Vagina (tissue), 2 donors: ENCODE measurements around the gene MORN2.

Experiments
- CTCF ChIP-seq, 3 experiments: fragments of 450-650 bp in 2 of 3; fragments of 200-600 bp in 1 of 3; sonication (generic) in 1 of 3; IDR thresholded peaks; one replicate each; pipeline ENCODE4 v1.5.1; 2017 to 2019; ENCODE audit warnings: antibody characterized with exemption in 3 of 3, mild to moderate bottlenecking in 2 of 3, moderate library complexity in 2 of 3
- POLR2A ChIP-seq, 2 donors: fragments of 450-650 bp; IDR thresholded peaks; one replicate each; pipeline ENCODE4 v1.6.1; 2017; ENCODE audit warnings: antibody characterized with exemption in 2 of 2, mild to moderate bottlenecking in 2 of 2, moderate library complexity in 2 of 2
- POLR2AphosphoS5 ChIP-seq, 2 donors: sonication (generic); formaldehyde crosslinking; IDR thresholded peaks; one replicate each; pipeline ENCODE4 v1.9.0; 2017; ENCODE audit warnings: antibody characterized with exemption in 2 of 2, mild to moderate bottlenecking in 2 of 2, low read depth in 1 of 2; ENCODE audit not compliant: insufficient read depth in 1 of 2

GRCh38 chr2:38875227-38875575 is 575 bp upstream of the MORN2 start:
- TF ChIP-seq POLR2A (IDR thresholded peaks at IDR 0.05) (no peak), CTCF (IDR thresholded peaks at IDR 0.05) (no peak), POLR2AphosphoS5 (IDR thresholded peaks at IDR 0.05; ENCODE audit: insufficient read depth in 1 of 2, low read depth in 1 of 2) (no peak)
